ENCODE results near the gene C4orf17. TPM values are rescaled to one million over a fixed set of nuclear protein-coding genes. Genes with fewer than 3 reads are reported as not detected.

The C4orf17 gene
- total RNA-seq: not detected in 2 replicates
- not detected in 2 replicates for polyA plus RNA-seq

GRCh38 chr4:99510721-99511120, at the start of gene C4orf17:
C4orf17 (plus strand) TSS chr4:99511021; CDS start chr4:99513082, 2,061 bp downstream.
- H3K36me3 ChIP-seq: no peaks in the 10 kb centered on the region
- no peaks in the 10 kb centered on the region for H3K4me1 ChIP-seq (ENCODE audit: low read depth)
- H3K27ac ChIP-seq: no peak within 1 kb of the TSS
- no peak within 1 kb of the TSS for H3K4me3 ChIP-seq
- no peaks in the 10 kb centered on the region for H3K27me3 ChIP-seq
- H3K9me3 ChIP-seq (ENCODE audit: low read depth): no peaks in the 10 kb centered on the region
- TF ChIP-seq CTCF (IDR thresholded peaks at IDR 0.05; ENCODE audit: low read depth, low read length): no peak
- no peak for DNase-seq (ENCODE audit: low read depth in 1 of 2, low spot score in 1 of 2)

GRCh38 chr4:99461623-99462401, 49.0 kb upstream of the C4orf17 start:
- TF ChIP-seq CTCF (IDR thresholded peaks at IDR 0.05; ENCODE audit: low read depth, low read length): no peak
- H3K36me3 ChIP-seq: no peaks in the 10 kb centered on the region
- no peaks in the 10 kb centered on the region for H3K27me3 ChIP-seq
- no peak overlapping the region for H3K4me3 ChIP-seq
- no peak overlapping the region for H3K27ac ChIP-seq
- H3K9me3 ChIP-seq (ENCODE audit: low read depth): no peaks in the 10 kb centered on the region
- H3K4me1 ChIP-seq (ENCODE audit: low read depth): no peaks in the 10 kb centered on the region
- DNase-seq (ENCODE audit: low read depth in 1 of 2, low spot score in 1 of 2): no peak

- H3K4me1 ChIP-seq (ENCODE audit: low read depth): no peaks in the 10 kb centered on the region
- no peaks in the 10 kb centered on the region for H3K36me3 ChIP-seq
- H3K4me3 ChIP-seq: no peak overlapping the region
- peak; percentile 77 for TF ChIP-seq CTCF (IDR thresholded peaks at IDR 0.05; ENCODE audit: low read depth, low read length)
- no peak overlapping the region for H3K27ac ChIP-seq
- DNase-seq (ENCODE audit: low read depth in 1 of 2, low spot score in 1 of 2): peak; percentile 76 to 86
- no peaks in the 10 kb centered on the region for H3K27me3 ChIP-seq
- H3K9me3 ChIP-seq (ENCODE audit: low read depth): no peaks in the 10 kb centered on the region
Measured at GRCh38 chr4:99462875-99463464, 47.9 kb upstream of the C4orf17 start.

- no peak overlapping the region for H3K4me3 ChIP-seq
- H3K9me3 ChIP-seq (ENCODE audit: low read depth): no peaks in the 10 kb centered on the region
- no peaks in the 10 kb centered on the region for H3K27me3 ChIP-seq
- DNase-seq (ENCODE audit: low read depth in 1 of 2, low spot score in 1 of 2): no peak
- no peaks in the 10 kb centered on the region for H3K4me1 ChIP-seq (ENCODE audit: low read depth)
- no peak overlapping the region for H3K27ac ChIP-seq
- TF ChIP-seq CTCF (IDR thresholded peaks at IDR 0.05; ENCODE audit: low read depth, low read length): no peak
- no peaks in the 10 kb centered on the region for H3K36me3 ChIP-seq
Measured at GRCh38 chr4:99463566-99463965, 47.3 kb upstream of the C4orf17 start.

- no peak for TF ChIP-seq CTCF (IDR thresholded peaks at IDR 0.05; ENCODE audit: low read depth, low read length)
- Histone ChIP-seq H3K4me3 (no peak overlapping the region), H3K9me3 (ENCODE audit: low read depth) (no peaks in the 10 kb centered on the region), H3K27ac (no peak overlapping the region), H3K27me3 (no peaks in the 10 kb centered on the region), H3K4me1 (ENCODE audit: low read depth) (no peaks in the 10 kb centered on the region), H3K36me3 (no peaks in the 10 kb centered on the region)
- DNase-seq (ENCODE audit: low read depth in 1 of 2, low spot score in 1 of 2): no peak
Measured at GRCh38 chr4:99467887-99468286, 42.9 kb upstream of the C4orf17 start.
